ENCODE measurements around the gene ZC3H12D. TPM values are rescaled to one million over a fixed set of nuclear protein-coding genes. Genes with fewer than 3 reads are reported as not detected.

ZC3H12D gene
- total RNA-seq, 2 donors from 2014 or later, result 106 to 170 TPM

DNA sequence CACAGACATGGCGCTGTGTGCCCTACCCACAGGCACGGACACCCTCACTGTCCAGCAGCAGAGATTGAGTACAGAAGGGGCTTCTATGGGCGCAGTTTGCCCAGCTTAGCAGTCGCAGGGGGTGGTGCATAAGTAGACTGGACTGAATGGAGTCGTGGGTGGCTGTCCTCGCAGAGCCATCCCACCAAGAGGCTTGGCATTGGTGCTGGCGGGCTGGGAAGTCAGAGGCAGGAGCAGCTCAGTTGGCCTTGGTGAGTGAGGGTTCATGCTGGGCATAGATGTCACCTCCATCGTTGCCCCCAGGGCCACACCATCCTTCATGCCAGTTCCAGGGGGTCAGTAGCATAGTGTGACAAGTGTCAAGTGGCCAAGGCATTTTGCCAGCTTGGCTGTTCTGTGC lies 59.6 kb downstream of the ZC3H12D start:
- DNase-seq (no peak), ATAC-seq (replicated peaks in 1 of 2) (no peak)
- Mint-ChIP-seq H3K27ac (no peak overlapping the region), H3K9me3 (no peaks in the 10 kb centered on the region), H3K36me3 (ENCODE audit: insufficient read depth in 2 of 2) (no peaks in the 10 kb centered on the region), H3K27me3 (ENCODE audit: low read depth) (no peaks in the 10 kb centered on the region), H3K4me3 (no peak overlapping the region), H3K4me1 (ENCODE audit: low read depth) (peaks cover 14% of the 10 kb centered on the region)

DNA sequence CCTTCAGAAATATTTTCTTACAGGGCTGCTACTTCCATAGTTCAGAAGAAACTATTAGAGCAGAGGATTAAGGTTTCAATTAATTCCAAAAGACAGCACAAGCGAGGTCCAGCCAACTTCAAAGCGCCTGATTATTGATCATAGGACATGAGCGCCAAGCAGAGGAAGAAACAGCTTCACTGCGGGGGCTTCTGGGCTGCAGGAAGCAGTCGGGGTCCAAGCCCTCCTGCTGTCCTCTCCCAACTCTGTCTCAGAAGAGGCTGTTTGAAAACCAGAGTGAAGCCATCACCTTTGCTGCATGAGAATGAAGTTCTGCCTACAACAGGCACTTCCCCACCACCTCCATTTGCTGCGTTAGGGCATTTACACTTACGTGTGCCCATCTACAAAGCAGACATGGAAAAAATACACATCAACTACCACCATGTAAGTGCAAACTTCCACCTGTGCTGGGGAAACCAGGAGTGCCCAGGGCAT lies 60.8 kb downstream of the ZC3H12D start:
- DNase-seq (no peak), ATAC-seq (replicated peaks in 1 of 2) (no peak)
- H3K27me3 Mint-ChIP-seq (ENCODE audit: low read depth), result no peaks in the 10 kb centered on the region
- peaks cover 23% of the 10 kb centered on the region for H3K4me1 Mint-ChIP-seq (ENCODE audit: low read depth)
- H3K27ac Mint-ChIP-seq, result no peak overlapping the region
- no peaks in the 10 kb centered on the region for H3K9me3 Mint-ChIP-seq
- H3K36me3 Mint-ChIP-seq (ENCODE audit: insufficient read depth in 2 of 2), result no peaks in the 10 kb centered on the region
- H3K4me3 Mint-ChIP-seq, result no peak overlapping the region

DNA sequence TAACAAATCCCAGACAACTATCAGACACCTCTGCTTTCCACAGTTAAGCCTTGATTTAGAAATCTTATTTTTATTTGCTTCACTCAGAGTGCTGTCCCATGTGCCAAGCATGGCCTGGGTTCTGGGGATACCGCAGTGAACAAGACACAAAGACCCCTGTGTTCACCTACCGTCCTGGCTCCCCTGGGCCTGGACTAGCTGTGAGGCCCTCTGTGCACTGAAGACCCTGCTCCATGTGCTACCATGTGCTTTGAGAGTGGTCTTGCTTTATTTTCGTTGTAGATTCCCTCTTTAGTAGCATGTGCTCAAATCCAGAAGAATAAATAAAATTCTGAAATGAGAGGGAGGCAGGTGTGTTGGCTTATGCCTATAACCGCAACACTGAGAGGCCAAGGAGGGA lies 62.2 kb downstream of the ZC3H12D start:
- Mint-ChIP-seq H3K36me3 (ENCODE audit: insufficient read depth in 2 of 2) (no peaks in the 10 kb centered on the region), H3K27me3 (ENCODE audit: low read depth) (no peaks in the 10 kb centered on the region), H3K27ac (peak overlapping the region; percentile 72), H3K4me1 (ENCODE audit: low read depth) (peaks cover 22% of the 10 kb centered on the region), H3K4me3 (no peak overlapping the region), H3K9me3 (no peaks in the 10 kb centered on the region)
- no peak for ATAC-seq (replicated peaks in 1 of 2)
- DNase-seq, result no peak

DNA sequence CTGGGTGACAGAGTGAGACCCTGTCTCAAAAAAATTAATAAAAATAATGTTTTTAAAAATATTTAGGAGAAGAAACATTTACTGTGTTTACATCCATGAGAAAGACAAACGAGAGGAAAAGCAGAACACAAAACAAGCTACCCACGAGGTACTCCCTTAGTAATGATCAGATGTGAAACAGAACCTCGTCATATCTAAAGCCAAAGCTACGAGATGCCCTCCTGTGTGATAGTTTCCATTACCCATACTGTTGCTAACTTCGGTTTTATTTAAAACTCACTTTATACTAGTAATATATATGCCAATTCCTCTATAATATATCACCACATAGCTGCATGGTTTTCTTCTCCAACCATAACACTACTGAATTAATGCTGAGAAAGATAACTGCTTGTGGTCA lies 63.7 kb downstream of the ZC3H12D start:
- Mint-ChIP-seq H3K36me3 (ENCODE audit: insufficient read depth in 2 of 2) (no peaks in the 10 kb centered on the region), H3K4me1 (ENCODE audit: low read depth) (peaks cover 22% of the 10 kb centered on the region), H3K4me3 (no peak overlapping the region), H3K9me3 (no peaks in the 10 kb centered on the region), H3K27me3 (ENCODE audit: low read depth) (no peaks in the 10 kb centered on the region), H3K27ac (peak overlapping the region; percentile 53)
- ATAC-seq (replicated peaks in 1 of 2), result peak; percentile 39 to 64
- DNase-seq, result no peak

DNA sequence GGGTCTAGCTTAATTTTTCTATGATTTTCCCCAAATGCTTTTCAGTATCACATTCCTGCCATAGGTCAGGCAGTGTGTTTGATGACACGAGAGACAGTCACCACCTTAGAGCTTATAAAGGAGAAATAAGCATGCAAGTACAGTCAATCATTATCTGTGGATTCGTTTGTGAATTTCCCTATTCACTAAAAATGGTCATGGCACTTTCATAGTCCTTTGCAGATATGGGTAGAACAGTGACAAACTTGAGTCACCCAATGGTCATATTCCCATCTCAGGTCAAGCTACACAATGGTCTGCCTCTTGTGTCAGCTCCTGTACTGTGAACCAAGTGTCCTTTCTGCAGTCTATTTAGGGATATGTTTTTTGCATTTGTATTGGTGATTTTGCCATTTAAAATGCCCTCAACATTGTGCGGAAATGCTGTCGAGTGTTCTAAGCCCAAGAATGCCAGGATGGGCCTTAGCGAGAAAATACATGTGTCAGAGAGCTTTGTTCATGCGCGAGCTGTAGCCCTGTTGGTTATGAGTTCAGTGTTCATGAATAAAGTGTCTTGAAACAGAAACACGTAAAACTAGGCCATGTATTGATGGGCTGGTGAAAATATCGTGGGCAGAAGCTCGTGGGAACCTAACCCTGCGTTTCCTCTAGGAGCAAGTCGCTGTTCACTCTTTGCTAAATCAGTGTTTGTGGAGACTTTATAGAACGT lies 65.0 kb downstream of the ZC3H12D start:
- Mint-ChIP-seq H3K27me3 (ENCODE audit: low read depth) (no peaks in the 10 kb centered on the region), H3K4me1 (ENCODE audit: low read depth) (peaks cover 25% of the 10 kb centered on the region), H3K36me3 (ENCODE audit: insufficient read depth in 2 of 2) (peaks cover 1 to 7% of the 10 kb centered on the region in 2 donors), H3K9me3 (peaks cover 0 to 2% of the 10 kb centered on the region in 2 donors), H3K4me3 (peak overlapping the region in 1 of 2 donors; percentile 60), H3K27ac (peak overlapping the region; percentile 35)
- DNase-seq (no peak), ATAC-seq (replicated peaks in 1 of 2) (peak in 1 of 2 donors; percentile 40)

DNA sequence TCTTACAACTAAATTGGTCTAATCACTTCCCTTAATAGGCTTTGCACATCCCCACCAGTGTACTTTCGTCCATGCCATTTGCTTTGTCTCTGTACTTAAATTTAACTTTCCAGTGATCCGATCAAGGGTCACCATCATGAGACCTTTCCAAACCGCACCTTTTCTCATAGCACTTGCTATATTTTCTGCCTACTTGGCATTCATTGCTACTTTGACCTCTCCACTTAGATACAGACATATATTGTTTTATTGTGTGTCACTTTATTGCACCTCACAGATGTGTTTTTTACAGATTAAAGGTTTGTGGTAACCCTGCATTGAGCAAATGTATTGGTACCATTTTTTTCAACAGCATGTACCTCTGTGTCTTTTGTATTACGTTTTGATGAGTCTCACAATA lies 70.0 kb downstream of the ZC3H12D start:
- H3K27ac Mint-ChIP-seq, result peak overlapping the region; percentile 4
- DNase-seq, result no peak
- ATAC-seq (replicated peaks in 1 of 2), result no peak
- no peaks in the 10 kb centered on the region for H3K27me3 Mint-ChIP-seq (ENCODE audit: low read depth)
- H3K36me3 Mint-ChIP-seq (ENCODE audit: insufficient read depth in 2 of 2), result peaks cover 9 to 23% of the 10 kb centered on the region in 2 donors
- H3K4me1 Mint-ChIP-seq (ENCODE audit: low read depth), result peaks cover 21% of the 10 kb centered on the region
- no peak overlapping the region for H3K4me3 Mint-ChIP-seq
- H3K9me3 Mint-ChIP-seq, result peaks cover 3 to 8% of the 10 kb centered on the region in 2 donors

DNA sequence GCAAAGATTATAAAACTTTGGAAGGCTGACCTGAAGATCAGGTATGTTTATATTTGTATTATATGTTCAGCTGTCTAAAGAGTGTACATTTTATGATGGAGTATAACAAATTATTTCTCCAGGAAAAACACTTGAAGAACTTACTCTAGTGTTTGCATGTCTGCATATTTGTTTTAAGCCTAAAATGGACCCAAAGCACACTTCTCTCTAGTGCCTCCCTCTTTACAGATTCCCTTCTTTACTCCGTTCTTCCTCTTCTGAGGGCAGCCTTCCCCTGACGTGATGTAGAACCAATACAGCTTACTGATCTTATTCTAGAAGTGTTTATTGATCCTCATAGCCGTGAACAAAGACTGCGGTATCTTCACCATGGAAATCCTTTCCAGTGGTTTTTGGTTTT lies 70.8 kb downstream of the ZC3H12D start:
- H3K27me3 Mint-ChIP-seq (ENCODE audit: low read depth), result no peaks in the 10 kb centered on the region
- peaks cover 3 to 8% of the 10 kb centered on the region in 2 donors for H3K9me3 Mint-ChIP-seq
- ATAC-seq (replicated peaks in 1 of 2) (no peak), DNase-seq (no peak)
- peaks cover 14% of the 10 kb centered on the region for H3K4me1 Mint-ChIP-seq (ENCODE audit: low read depth)
- peaks cover 9 to 25% of the 10 kb centered on the region in 2 donors for H3K36me3 Mint-ChIP-seq (ENCODE audit: insufficient read depth in 2 of 2)
- no peak overlapping the region for H3K27ac Mint-ChIP-seq
- H3K4me3 Mint-ChIP-seq, result no peak overlapping the region

DNA sequence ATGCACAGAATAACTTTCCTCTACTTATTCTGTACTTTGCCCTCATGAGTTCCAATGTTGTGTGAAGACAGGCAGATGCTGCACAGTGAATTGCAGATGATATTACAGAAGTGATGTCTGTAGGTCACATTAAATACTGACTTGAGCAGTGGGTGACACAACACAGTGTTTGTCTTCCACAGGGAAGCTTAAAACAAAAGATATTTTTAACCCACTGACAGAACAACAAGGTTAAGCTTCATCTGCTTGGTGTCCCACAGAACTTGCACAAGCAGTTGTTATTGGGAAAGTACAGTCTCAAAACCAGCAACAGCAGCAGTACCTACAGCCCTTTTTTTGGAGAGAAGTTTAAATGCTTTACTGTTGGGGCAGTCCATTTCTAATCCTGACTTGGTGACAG lies 74.3 kb downstream of the ZC3H12D start:
- no peak for DNase-seq
- Mint-ChIP-seq H3K9me3 (peaks cover 3 to 8% of the 10 kb centered on the region in 2 donors), H3K27me3 (ENCODE audit: low read depth) (no peaks in the 10 kb centered on the region), H3K36me3 (ENCODE audit: insufficient read depth in 2 of 2) (peaks cover 12 to 35% of the 10 kb centered on the region in 2 donors), H3K4me1 (ENCODE audit: low read depth) (peaks cover 14% of the 10 kb centered on the region), H3K27ac (peak overlapping the region; percentile 50), H3K4me3 (no peak overlapping the region)
- ATAC-seq (replicated peaks in 1 of 2), result no peak

DNA sequence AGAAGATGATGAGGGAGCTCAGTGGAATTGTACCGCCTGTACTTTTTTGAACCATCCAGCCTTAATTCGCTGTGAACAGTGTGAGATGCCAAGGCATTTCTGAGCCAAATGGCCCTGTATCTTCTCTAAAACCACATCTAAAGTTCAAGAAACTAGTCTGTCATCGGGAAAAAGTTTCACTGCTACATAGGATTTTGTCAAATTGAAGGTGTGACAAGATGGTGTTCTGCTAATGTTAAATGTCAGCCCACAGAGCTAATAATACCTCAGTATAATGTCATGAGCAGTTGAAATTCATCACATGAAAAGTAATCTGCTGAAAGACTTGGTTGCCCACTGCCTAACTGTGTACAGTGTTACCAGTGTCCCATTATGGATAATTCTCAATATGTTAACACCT lies 75.2 kb downstream of the ZC3H12D start:
- H3K9me3 Mint-ChIP-seq, result peaks cover 3% of the 10 kb centered on the region in 2 donors
- no peak overlapping the region for H3K4me3 Mint-ChIP-seq
- H3K4me1 Mint-ChIP-seq (ENCODE audit: low read depth), result peaks cover 24% of the 10 kb centered on the region
- ATAC-seq (replicated peaks in 1 of 2), result no peak
- H3K27me3 Mint-ChIP-seq (ENCODE audit: low read depth), result no peaks in the 10 kb centered on the region
- no peak overlapping the region for H3K27ac Mint-ChIP-seq
- H3K36me3 Mint-ChIP-seq (ENCODE audit: insufficient read depth in 2 of 2), result peaks cover 12 to 39% of the 10 kb centered on the region in 2 donors
- no peak for DNase-seq

DNA sequence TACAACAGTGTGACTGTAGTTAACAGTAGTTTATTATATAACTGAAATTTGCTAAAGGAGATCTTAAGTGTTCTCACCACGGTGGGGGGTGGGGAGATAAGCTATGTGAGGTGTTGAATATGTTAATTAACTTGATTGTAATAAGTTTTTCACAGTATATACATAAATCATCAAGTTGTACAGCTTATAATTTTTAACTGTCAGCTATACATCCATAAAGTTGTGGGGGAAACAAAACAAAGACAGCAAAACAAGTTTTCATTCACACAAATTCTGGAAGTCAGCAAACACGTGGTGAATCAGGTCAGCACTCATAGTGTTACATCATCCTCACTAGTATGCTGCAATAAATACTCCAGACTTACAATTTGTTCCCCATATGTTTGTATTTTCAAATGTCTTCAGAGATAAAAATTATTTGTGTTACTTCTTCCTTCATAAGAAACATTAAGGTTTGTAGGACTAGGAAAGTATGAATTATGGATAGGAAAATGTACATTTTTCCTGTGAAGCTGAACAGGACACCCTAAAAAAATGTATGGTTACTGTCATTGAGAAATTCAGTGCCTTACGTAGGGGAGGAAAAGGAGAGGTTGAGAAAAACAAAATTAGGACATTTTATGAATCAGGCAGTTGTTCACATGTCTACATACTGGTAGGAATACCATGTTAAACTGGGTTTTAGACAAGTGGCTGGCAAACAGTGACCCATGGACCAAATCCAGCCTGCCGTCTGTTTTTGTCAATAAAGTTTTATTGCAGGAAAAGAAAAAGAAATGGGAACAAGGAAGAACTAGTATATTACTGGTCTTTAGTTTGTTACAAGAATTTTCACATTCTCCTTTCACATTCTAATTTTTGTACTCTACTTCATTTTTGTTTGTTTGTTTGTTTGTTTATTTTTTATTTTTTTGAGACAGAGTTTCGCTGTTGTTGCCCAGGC lies 78.7 kb downstream of the ZC3H12D start:
- Mint-ChIP-seq H3K27me3 (ENCODE audit: low read depth) (no peaks in the 10 kb centered on the region), H3K36me3 (ENCODE audit: insufficient read depth in 2 of 2) (peaks cover 24 to 61% of the 10 kb centered on the region in 2 donors), H3K4me1 (ENCODE audit: low read depth) (peaks cover 33% of the 10 kb centered on the region), H3K27ac (peak overlapping the region; percentile 97), H3K4me3 (peak overlapping the region in 1 of 2 donors; percentile 59), H3K9me3 (peaks cover 0 to 1% of the 10 kb centered on the region in 2 donors)
- DNase-seq (no peak), ATAC-seq (replicated peaks in 1 of 2) (peak; percentile 39 to 63)

DNA sequence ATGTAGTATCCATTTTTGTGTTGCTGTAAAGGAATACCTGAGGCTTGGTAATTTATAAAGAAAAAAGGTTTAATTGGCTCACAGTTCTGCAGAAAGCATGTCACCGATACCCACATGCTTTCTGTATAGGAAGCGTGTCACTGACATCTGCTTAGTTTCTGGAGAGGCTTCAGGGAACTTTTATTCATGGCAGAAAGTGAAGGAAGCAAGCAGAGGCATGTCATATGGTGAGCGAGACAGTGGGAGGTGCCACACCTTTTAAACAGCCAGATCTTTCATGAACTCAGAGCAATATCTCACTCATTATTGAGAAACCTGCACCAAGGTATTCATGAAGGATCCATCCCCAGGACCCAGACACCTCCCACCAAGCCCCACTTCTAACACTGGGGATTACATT lies 81.3 kb downstream of the ZC3H12D start:
- H3K36me3 Mint-ChIP-seq (ENCODE audit: insufficient read depth in 2 of 2), result peaks cover 29 to 67% of the 10 kb centered on the region in 2 donors
- H3K27me3 Mint-ChIP-seq (ENCODE audit: low read depth), result no peaks in the 10 kb centered on the region
- H3K4me3 Mint-ChIP-seq, result peak overlapping the region in 1 of 2 donors; percentile 49
- DNase-seq, result no peak
- H3K4me1 Mint-ChIP-seq (ENCODE audit: low read depth), result peaks cover 33% of the 10 kb centered on the region
- peaks cover 0 to 1% of the 10 kb centered on the region in 2 donors for H3K9me3 Mint-ChIP-seq
- peak overlapping the region; percentile 97 for H3K27ac Mint-ChIP-seq
- peak in 1 of 2 donors; percentile 35 for ATAC-seq (replicated peaks in 1 of 2)

DNA sequence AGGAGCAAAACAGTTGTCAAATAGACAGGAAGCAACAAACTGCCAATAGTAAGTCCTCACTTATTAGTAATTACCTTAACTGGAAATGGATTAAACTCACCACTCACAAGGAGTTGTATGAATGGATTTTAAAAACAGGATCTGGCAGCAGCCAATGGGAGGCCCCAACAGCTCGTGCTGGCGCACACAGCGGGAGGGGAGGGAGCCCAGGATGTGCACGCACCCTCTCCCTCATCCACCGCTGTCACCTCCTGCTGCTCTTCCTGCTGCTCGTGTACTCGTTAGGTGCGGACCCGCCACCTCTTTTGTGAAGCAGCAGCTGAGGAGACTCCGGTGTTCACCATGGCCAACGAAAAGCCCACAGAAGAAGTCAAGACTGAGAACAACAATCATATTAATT lies 84.8 kb downstream of the ZC3H12D start, which contains the start of gene SUMO4:
Gene SUMO4, plus strand, starts transcription at position 213 of the 400 bp plus-strand sequence. Its CDS starts 130 bp downstream, at position 343.
- DNase-seq (no peak), ATAC-seq (replicated peaks in 1 of 2) (no peak)
- H3K4me1 Mint-ChIP-seq (ENCODE audit: low read depth), result peaks cover 31% of the 10 kb centered on the region
- H3K4me3 Mint-ChIP-seq, result no peak within 1 kb of the TSS
- peak within 1 kb of the TSS; percentile 42 for H3K27ac Mint-ChIP-seq
- peaks cover 0 to 1% of the 10 kb centered on the region in 2 donors for H3K9me3 Mint-ChIP-seq
- no peaks in the 10 kb centered on the region for H3K27me3 Mint-ChIP-seq (ENCODE audit: low read depth)
- peaks cover 35 to 72% of the 10 kb centered on the region in 2 donors for H3K36me3 Mint-ChIP-seq (ENCODE audit: insufficient read depth in 2 of 2)

DNA sequence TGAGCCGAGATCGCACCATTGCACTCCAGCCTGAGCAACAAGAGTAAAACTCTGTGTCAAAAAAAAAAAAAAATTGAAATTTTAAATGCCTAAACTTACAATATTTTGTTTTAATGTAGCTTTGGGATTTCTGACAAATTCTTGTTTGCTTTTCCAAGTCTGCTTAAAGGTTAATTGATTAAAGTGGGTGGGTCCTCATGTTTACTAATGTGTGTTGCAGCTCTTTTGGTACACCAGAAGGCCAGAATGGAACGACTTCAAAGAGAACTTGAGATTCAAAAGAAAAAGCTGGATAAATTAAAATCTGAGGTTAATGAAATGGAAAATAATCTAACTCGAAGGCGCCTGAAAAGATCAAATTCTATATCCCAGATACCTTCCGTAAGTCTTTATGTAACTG lies 87.4 kb downstream of the ZC3H12D start:
- peak overlapping the region; percentile 80 for H3K27ac Mint-ChIP-seq
- no peak for ATAC-seq (replicated peaks in 1 of 2)
- no peaks in the 10 kb centered on the region for H3K9me3 Mint-ChIP-seq
- H3K27me3 Mint-ChIP-seq (ENCODE audit: low read depth), result no peaks in the 10 kb centered on the region
- no peak overlapping the region for H3K4me3 Mint-ChIP-seq
- H3K36me3 Mint-ChIP-seq (ENCODE audit: insufficient read depth in 2 of 2), result peaks cover 30 to 63% of the 10 kb centered on the region in 2 donors
- peaks cover 36% of the 10 kb centered on the region for H3K4me1 Mint-ChIP-seq (ENCODE audit: low read depth)
- DNase-seq, result no peak
